HepG2 (cell line): ENCODE measurements around the gene SRP72. TPM values are rescaled to one million over a fixed set of nuclear protein-coding genes. Genes with fewer than 3 reads are reported as not detected.

Experiments used
- CAMTA2 ChIP-seq: sonication (generic); formaldehyde crosslinking; IDR thresholded peaks from 2 replicates; pipeline ENCODE4 v1.4.0; 2020; ENCODE audit warnings: mild to moderate bottlenecking, missing genetic modification reagents, borderline replicate concordance
- CHD4 ChIP-seq: fragments of 200-600 bp; sonication (generic); IDR thresholded peaks from 2 replicates; pipeline ENCODE4 v1.7.0; 2017; ENCODE audit warnings: mild to moderate bottlenecking, low read length, borderline replicate concordance
- EP300 ChIP-seq, 3 experiments: sonication (generic) in 1 of 3; formaldehyde crosslinking in 1 of 3; IDR thresholded peaks; 2 replicates each; pipeline versions ENCODE4 v1.5.1 to v1.6.1; 2011 to 2020; ENCODE audit warnings: low read depth in 2 of 3, low read length in 2 of 3, borderline replicate concordance in 1 of 3, improper control_type of control experiment in 1 of 3, mild to moderate bottlenecking in 1 of 3, missing genetic modification reagents in 1 of 3, moderate library complexity in 1 of 3
- ETV5 ChIP-seq: IDR thresholded peaks from 2 replicates; pipeline ENCODE4 v1.6.1; 2018; ENCODE audit warnings: missing biosample characterization, missing genetic modification reagents, inconsistent platforms, borderline replicate concordance
- GMEB1 ChIP-seq: sonication (generic); formaldehyde crosslinking; IDR thresholded peaks from 2 replicates; pipeline ENCODE4 v1.5.1; 2020; ENCODE audit warnings: missing genetic modification reagents, mild to moderate bottlenecking, borderline replicate concordance
- HDAC1 ChIP-seq: sonication (generic); formaldehyde crosslinking; IDR thresholded peaks from 2 replicates; pipeline ENCODE4 v1.5.1; 2020; ENCODE audit warnings: mild to moderate bottlenecking, missing genetic modification reagents
- HMG20B ChIP-seq: conservative IDR thresholded peaks from 2 replicates; pipeline ENCODE4 v1.6.1; 2016; ENCODE audit warnings: missing genetic modification reagents, missing compliant biosample characterization
- NFKBIZ ChIP-seq: IDR thresholded peaks from 2 replicates; pipeline ENCODE4 v1.6.1; 2018; ENCODE audit warnings: missing genetic modification reagents, missing compliant biosample characterization
- NR1H2 ChIP-seq: sonication (generic); formaldehyde crosslinking; IDR thresholded peaks from 2 replicates; pipeline ENCODE4 v1.8.1; 2022; ENCODE audit warnings: low read depth, missing genetic modification reagents, borderline replicate concordance
- RAD51 ChIP-seq: fragments of 450-650 bp; IDR thresholded peaks from 2 replicates; pipeline ENCODE4 v1.6.1; 2016; ENCODE audit warnings: borderline replicate concordance
- SIN3A ChIP-seq: IDR thresholded peaks from 2 replicates; pipeline ENCODE4 v1.6.1; 2011; ENCODE audit warnings: low read depth, mild to moderate bottlenecking, control low read depth, low read length, borderline replicate concordance
- TRIM22 ChIP-seq: fragments of 450-650 bp; IDR thresholded peaks from 2 replicates; pipeline ENCODE4 v1.6.1; 2017
- U2AF1 ChIP-seq: fragments of 200-400 bp; formaldehyde crosslinking; optimal IDR thresholded peaks from 2 replicates; pipeline ENCODE3; 2017; ENCODE audit warnings: mild to moderate bottlenecking, low read depth, low read length
- ZNF20 ChIP-seq: sonication (generic); formaldehyde crosslinking; IDR thresholded peaks from 2 replicates; pipeline ENCODE4 v1.4.0; 2020; ENCODE audit warnings: mild to moderate bottlenecking, moderate library complexity, missing genetic modification reagents
- ZNF564 ChIP-seq: sonication (generic); formaldehyde crosslinking; IDR thresholded peaks from 2 replicates; pipeline ENCODE4 v1.8.1; 2023; ENCODE audit warnings: mild to moderate bottlenecking, missing genetic modification reagents
- ZNF710 ChIP-seq: sonication (generic); formaldehyde crosslinking; IDR thresholded peaks from 2 replicates; pipeline ENCODE4 v1.5.0; 2020; ENCODE audit warnings: mild to moderate bottlenecking, missing genetic modification reagents, borderline replicate concordance
- ZNF850 ChIP-seq: sonication (generic); formaldehyde crosslinking; conservative IDR thresholded peaks from 2 replicates; pipeline ENCODE4 v1.9.0; 2021; ENCODE audit warnings: mild to moderate bottlenecking, missing genetic modification reagents
- ZSCAN12 ChIP-seq: sonication (generic); formaldehyde crosslinking; IDR thresholded peaks from 2 replicates; pipeline ENCODE4 v1.9.0; 2021; ENCODE audit warnings: mild to moderate bottlenecking, missing genetic modification reagents
- polyA plus RNA-seq, 8 experiments: library from polyadenylated mRNA; depleted of rRNA in 3 of 8; stranded (reverse) in 7 of 8; unstranded in 1 of 8; fragments of >200 nt; fragmentation: Illumina TruSeq in 4 of 8; extraction: Trizol in 4 of 8; gene quantifications; 2 replicates each; pipeline versions ENCODE4 v1.2.1 to v1.2.3, GENCODE V29; 2011 to 2016; ENCODE audit warnings: low read depth in 4 of 8, missing spikeins in 1 of 8, mixed read lengths in 1 of 8; ENCODE audit not compliant: insufficient read depth in 1 of 8
- total RNA-seq, 5 experiments: library from RNA; depleted of rRNA; stranded (reverse); fragments of >200 nt; fragmentation: Illumina TruSeq; extraction: Trizol; gene quantifications; 2 replicates each; pipeline ENCODE4 v1.2.3, GENCODE V29; 2016; ENCODE audit warnings: low read depth in 1 of 5
- TF ChIP-seq, protein P1 (sequence below): sonication (generic); formaldehyde crosslinking; IDR thresholded peaks from 2 replicates; pipeline ENCODE4 v1.8.1; 2023; ENCODE audit warnings: missing genetic modification reagents, mild to moderate bottlenecking, borderline replicate concordance
- TF ChIP-seq, protein P2 (sequence below): sonication (generic); formaldehyde crosslinking; IDR thresholded peaks from 2 replicates; pipeline ENCODE4 v1.5.0; 2020; ENCODE audit warnings: missing genetic modification reagents

SRP72 gene
- total and polyA plus RNA-seq, 2 of the 13 experiments (the other 11 are each of a cell fraction or from before 2014, with no cell fraction given), result 64.9 to 75.6 TPM

- TF ChIP-seq EP300 (IDR thresholded peaks at IDR 0.05; ENCODE audit: low read depth in 2 of 2, low read length in 2 of 2) (no peak), EP300 (CRISPR knock-in tag; IDR thresholded peaks at IDR 0.05; ENCODE audit: borderline replicate concordance) (peak; percentile 20; the same call in 1 of the 2 replicates), CHD4 (no peak), ZSCAN12 (no peak), NFKBIZ (CRISPR knock-in tag) (peak; percentile 56; the same call in 1 of the 2 replicates), RAD51 (no peak), ZNF850 (CRISPR knock-in tag) (no peak), ZNF20 (CRISPR knock-in tag) (no peak), CAMTA2 (CRISPR knock-in tag) (no peak; the same call in 1 of the 2 replicates), NR1H2 (CRISPR knock-in tag) (no peak), ZNF564 (CRISPR knock-in tag) (no peak), HDAC1 (CRISPR knock-in tag) (peak; percentile 64), ZNF710 (CRISPR knock-in tag) (no peak), GMEB1 (CRISPR knock-in tag) (peak; percentile 52; the same call in 1 of the 2 replicates), SIN3A (peak; percentile 64; the same call in 1 of the 2 replicates), ETV5 (peak; percentile 59; the same call in 1 of the 2 replicates), TRIM22 (no peak), HMG20B (CRISPR knock-in tag) (no peak), U2AF1 (no peak)
- TF ChIP-seq, protein P1, sequence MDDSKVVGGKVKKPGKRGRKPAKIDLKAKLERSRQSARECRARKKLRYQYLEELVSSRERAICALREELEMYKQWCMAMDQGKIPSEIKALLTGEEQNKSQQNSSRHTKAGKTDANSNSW (CRISPR knock-in tag), result 0 out of 2 replicates have a peak, but pooled peaks have one; percentile 52
- TF ChIP-seq, protein P2, sequence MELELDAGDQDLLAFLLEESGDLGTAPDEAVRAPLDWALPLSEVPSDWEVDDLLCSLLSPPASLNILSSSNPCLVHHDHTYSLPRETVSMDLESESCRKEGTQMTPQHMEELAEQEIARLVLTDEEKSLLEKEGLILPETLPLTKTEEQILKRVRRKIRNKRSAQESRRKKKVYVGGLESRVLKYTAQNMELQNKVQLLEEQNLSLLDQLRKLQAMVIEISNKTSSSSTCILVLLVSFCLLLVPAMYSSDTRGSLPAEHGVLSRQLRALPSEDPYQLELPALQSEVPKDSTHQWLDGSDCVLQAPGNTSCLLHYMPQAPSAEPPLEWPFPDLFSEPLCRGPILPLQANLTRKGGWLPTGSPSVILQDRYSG, result no peak
These were observed at the start of gene SRP72 (continued) for GRCh38 chr4:56467284-56468096.
